Right renal pelvis (tissue), 4 donors: ENCODE data around the gene TKTL1. TPM values are rescaled to one million over a fixed set of nuclear protein-coding genes. Genes with fewer than 3 reads are reported as not detected.
A peak's percentile ranks its signal among the peaks of the same experiment; 100 is the strongest.

Source experiments
- DNase-seq, 4 donors: peaks; one replicate each; pipeline ENCODE4 v3.0.0-alpha.2; 2013; ENCODE audit warnings: low read depth in 4 of 4, low spot score in 3 of 4, missing footprints in 1 of 4
- polyA plus RNA-seq, 4 donors: library from polyadenylated mRNA; unstranded; fragments of 120-200 nt; gene quantifications; one replicate each; pipeline ENCODE4 v1.2.1, GENCODE V29; 2013; ENCODE audit not compliant: insufficient read length in 4 of 4

The TKTL1 gene
- polyA plus RNA-seq, 4 donors = 0.26 to 0.91 (median 0.45) TPM

DNA sequence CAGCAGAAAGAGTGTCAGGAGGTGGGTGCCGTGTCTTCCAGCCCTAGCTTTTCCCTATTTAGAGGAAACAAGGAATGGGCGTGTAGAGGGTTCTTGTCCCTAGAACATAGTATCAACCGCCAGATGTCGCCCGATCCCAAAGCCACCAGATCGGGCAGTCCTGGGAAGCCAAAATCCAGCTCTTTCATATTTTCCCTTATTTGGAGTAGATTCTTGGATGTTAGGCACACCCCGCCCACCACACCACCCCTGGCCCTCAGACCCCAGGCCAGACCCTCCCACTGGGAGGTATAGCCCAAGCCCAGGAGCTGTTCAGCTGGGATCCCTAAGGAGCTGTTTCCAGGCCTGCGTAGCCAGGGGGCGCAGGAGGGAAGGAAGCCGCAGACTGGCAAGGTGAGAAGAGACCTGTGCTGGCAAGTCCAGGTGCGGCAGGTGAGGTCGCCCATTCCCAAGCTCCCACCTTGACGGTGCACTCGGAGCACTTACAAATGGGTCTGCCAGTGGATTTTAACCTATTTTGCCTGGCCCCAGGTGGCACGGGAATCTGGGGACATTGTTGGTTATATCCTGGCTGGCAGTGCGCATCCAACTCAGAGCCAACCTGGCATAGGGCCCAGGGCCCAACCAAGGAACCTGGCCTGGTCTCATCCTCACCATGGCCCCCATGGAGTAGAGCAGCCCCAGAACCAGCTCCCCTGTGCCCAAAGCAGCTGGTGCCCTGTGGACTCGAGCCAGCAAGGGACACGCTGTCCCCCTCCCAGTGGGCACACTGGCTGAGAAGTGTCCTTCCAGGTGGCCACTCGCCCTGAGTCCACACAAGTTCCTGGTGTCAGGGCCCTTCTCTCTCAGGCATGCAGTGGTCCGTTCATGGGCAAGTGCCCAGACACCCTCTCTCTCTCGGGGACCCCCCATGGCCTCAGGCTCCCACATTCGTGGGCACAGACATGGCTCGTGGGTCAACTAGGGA is 78.0 kb downstream of the TKTL1 start:
- no peak for DNase-seq

DNA sequence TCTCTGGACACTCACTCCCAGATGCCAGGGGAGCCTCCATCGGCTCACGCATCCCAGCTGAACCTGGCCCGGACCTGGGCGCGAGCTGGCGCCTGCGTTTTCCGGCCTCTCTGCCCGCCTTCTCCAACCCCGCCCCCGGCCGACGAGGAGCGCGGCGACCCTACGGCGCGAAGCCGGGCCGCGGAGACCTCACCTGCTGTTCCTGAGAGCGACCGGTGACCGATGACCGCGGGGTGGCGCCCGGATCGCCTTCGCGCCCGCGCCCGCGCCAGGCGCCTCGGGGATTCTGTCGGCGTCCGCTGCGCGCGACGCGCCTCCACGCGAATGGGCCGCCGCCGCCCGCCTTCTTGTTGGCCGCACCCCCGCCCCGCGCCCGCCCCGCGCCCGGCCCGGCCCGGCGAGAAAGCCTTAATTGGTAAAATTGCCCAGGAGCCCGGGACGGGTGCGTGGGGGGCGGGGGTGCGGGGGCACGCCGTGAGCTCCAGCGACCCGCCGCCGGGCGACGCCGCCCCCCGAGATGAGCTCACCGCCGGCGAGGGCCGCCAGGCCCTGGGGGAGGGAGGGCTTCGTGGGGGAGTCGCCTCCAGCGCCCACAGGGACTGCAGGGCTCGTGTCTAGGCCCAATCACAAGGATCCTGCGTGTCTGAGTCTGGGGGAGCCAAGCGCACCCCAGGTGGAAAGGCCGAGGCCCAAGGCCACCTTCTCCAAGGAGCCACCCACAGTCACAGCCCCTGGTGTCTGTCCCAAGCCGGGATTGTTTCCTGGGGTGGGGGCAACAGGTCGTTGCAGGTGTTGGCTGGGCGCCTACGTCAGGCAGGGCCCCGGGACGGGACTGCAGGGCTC is 78.9 kb downstream of the TKTL1 start, which contains the start of gene FLNA:
Gene FLNA, minus strand, starts transcription at position 322 of the 843 bp plus-strand sequence. CDS start 3,389 bp downstream, outside the sequence.
- no peak for DNase-seq

DNA sequence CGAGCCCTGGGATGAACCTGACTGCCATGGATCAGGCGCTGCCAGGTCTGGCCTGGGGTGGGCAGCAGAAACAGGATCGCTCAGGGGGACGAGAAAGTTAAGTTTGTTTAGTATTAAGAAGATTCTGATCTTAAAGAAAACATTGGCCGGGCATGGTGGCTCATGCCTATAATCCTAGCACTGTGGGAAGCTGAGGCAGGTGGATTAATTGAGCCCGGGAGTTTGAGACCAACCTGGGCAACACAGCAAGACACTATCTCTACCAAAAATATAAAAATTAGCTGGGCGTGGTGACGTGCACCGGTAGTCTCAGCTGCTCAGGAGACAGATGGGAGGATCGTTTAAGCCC is 79.5 kb downstream of the TKTL1 start:
- no peak for DNase-seq

DNA sequence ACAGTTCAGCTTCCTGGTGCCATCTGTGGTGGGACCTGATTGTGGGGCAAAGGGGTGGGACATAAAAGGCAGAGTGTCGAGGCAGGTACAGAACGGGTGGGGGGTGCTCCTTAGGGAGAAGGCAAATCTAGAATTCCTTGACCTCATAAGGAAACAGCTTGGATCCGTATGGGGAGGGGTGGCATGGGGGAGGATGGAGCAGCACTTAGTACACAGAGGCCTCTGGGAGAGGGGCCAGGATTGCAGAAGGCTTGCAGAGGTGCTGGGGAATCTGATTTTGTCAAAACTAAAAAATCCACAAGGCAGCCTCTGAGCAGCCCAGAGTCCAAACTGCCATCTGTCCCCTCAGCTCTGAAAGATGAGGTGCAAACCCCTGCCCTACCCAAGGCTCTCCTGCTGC is 81.2 kb downstream of the TKTL1 start:
- no peak for DNase-seq

DNA sequence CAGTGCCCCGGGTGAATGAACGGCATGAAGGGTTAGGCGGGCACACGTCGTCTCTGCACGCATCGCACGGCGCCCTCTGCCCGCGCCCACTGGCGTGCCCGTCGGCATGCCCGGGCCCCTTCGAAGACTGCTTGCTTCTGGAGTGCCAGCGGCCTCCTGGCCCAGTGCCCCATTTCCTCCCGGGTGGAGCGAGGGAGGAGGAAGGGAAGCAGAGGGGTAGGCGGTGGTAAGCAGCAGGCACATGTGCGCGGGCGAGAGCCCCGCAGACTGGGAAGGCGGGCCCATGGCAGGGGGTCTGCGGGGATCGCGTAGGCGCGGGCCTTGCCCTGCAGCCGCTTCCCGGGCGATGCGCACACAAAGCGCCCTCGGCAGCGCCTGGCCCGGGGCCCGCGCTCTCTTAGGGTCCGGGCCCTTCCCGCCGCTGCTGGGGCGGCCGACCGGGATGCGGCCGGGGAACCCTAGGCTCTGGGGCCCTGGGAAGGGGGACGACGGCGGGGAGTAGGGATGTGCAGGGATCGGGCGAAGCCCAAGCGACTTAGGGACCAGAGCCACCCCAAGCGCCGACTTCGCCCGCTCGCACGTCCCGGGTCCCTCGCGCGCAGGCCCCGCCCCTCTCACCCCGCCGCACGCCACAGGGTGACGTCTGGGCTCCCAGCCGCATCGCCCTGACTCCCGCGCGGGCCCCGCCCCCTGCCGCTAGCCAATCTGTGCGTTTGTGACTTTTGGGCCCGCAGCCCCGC is 82.6 kb downstream of the TKTL1 start:
- no peak for DNase-seq

DNA sequence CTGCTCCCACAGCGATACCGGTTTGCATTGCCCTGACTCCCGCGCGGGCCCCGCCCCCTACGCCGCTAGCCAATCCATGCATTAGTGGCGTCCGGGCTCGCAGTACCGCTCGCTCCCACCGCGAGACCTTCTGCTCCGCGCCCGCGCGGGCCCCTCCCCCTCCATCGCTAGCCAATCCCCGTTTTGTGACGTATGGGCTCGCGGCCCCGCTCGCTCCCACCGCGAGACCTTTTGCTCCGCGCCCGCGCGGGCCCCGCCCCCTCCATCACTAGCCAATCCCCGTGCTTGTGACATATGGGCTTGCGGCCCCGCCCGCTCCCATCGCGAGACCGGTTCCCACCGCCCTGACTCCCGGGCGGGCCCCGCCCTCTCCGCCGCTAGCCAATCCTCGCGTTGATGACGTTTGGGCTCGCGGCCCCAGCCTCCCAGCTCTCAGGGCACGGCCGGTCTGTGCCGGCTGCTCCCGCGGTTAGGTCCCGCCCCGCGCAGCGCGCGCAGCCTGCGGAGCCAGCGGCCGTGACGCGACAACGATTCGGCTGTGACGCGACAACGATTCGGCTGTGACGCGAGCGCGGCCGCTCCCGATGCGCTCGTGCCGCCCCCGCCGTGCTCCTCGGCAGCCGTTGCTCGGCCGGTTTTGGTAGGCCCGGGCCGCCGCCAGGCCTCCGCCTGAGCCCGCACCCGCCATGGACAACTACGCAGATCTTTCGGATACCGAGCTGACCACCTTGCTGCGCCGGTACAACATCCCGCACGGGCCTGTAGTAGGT is 83.4 kb downstream of the TKTL1 start, which contains the start of gene EMD:
Gene EMD, plus strand, starts transcription at position 497 of the 770 bp plus-strand sequence. Its CDS starts 190 bp downstream, at position 687.
- peak; percentile 87 to 90 (median 88) for DNase-seq

DNA sequence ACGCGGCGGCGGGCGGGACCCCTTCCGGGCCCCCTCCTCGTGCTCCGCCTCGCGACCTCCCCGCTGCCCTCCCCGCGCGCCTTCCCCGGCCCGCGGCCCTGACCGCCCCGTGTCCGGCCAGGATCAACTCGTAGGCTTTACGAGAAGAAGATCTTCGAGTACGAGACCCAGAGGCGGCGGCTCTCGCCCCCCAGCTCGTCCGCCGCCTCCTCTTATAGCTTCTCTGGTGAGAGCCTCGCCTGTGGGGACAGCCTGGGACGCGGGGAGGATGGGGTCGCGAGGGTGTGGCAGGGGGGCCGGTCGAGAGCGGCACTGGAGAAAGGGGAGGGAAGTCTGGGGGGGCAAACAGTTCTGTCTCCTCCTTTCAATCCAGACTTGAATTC is 84.0 kb downstream of the TKTL1 start:
- DNase-seq = no peak

Other genes starting within 250 kb of the TKTL1 start
- 10 to 100 TPM; 30.2 to 36.9 (median 31.6) TPM for gene MECP2, start 198.1 kb upstream of the TKTL1 start, polyA plus RNA-seq
- not detected for gene OPN1LW, start 151.6 kb upstream of the TKTL1 start, polyA plus RNA-seq
- not detected for gene OPN1MW, start 113.2 kb upstream of the TKTL1 start, polyA plus RNA-seq
- gene OPN1MW2, start 76.0 kb upstream of the TKTL1 start, polyA plus RNA-seq = not detected
- gene OPN1MW3, start 38.2 kb upstream of the TKTL1 start, polyA plus RNA-seq = not detected
- not detected for gene TEX28, start 671 bp upstream of the TKTL1 start, polyA plus RNA-seq
- gene FLNA, start 78.8 kb downstream of the TKTL1 start, polyA plus RNA-seq = 100 to 1,000 TPM; 393 to 586 (median 423) TPM
- gene EMD, start 83.5 kb downstream of the TKTL1 start, polyA plus RNA-seq = 10 to 100 TPM; 68.7 to 96.7 (median 74.0) TPM
- 1,000 to 10,000 TPM; 2,815 to 4,008 (median 3,095) TPM for gene RPL10, start 102.6 kb downstream of the TKTL1 start, polyA plus RNA-seq
- gene DNASE1L1, start 113.5 kb downstream of the TKTL1 start, polyA plus RNA-seq = 10 to 100 TPM; 10.5 to 16.1 (median 14.1) TPM
- gene TAFAZZIN, start 115.7 kb downstream of the TKTL1 start, polyA plus RNA-seq = 10 to 100 TPM; 26.3 to 36.4 (median 30.8) TPM
- 100 to 1,000 TPM; 155 to 184 (median 168) TPM for gene ATP6AP1, start 132.9 kb downstream of the TKTL1 start, polyA plus RNA-seq
- gene GDI1, start 141.4 kb downstream of the TKTL1 start, polyA plus RNA-seq = 100 to 1,000 TPM; 118 to 136 (median 132) TPM
- 10 to 100 TPM; 47.2 to 55.8 (median 51.6) TPM for gene FAM50A, start 148.3 kb downstream of the TKTL1 start, polyA plus RNA-seq
- gene PLXNA3, start 162.5 kb downstream of the TKTL1 start, polyA plus RNA-seq = 10 to 100 TPM; 38.6 to 50.2 (median 47.5) TPM
- 10 to 100 TPM; 10.7 to 20.1 (median 12.4) TPM for gene LAGE3, start 183.5 kb downstream of the TKTL1 start, polyA plus RNA-seq
- 10 to 100 TPM; 27.7 to 34.8 (median 30.2) TPM for gene UBL4A, start 190.8 kb downstream of the TKTL1 start, polyA plus RNA-seq
- 10 to 100 TPM; 19.3 to 27.6 (median 19.6) TPM for gene SLC10A3, start 194.8 kb downstream of the TKTL1 start, polyA plus RNA-seq
- 10 to 100 TPM; 28.3 to 44.5 (median 37.2) TPM for gene FAM3A, start 220.4 kb downstream of the TKTL1 start, polyA plus RNA-seq